Fibroblast of lung (primary cell): ENCODE data around the gene TMEM240.

Experiments
- CTCF ChIP-seq, 2 donors: IDR thresholded peaks in 1 of 2; conservative IDR thresholded peaks in 1 of 2; 1 replicate in 1 of 2; 2 replicates in 1 of 2; pipeline ENCODE4 v1.5.1; 2011 to 2012; ENCODE audit warnings: low read length in 2 of 2, control low read depth in 1 of 2, inconsistent platforms in 1 of 2, low read depth in 1 of 2, mild to moderate bottlenecking in 1 of 2
- EZH2 ChIP-seq: IDR thresholded peaks from 2 replicates; pipeline ENCODE4 v1.5.1; 2012; ENCODE audit warnings: low read length, control low read depth, mild to moderate bottlenecking; ENCODE audit errors: missing control alignments

GRCh38 chr1:1528301-1529267 is 11.8 kb downstream of the TMEM240 start:
- no peak for TF ChIP-seq CTCF (conservative IDR thresholded peaks at IDR 0.05 in 1 of 2, IDR thresholded peaks at IDR 0.05 in 1 of 2; ENCODE audit: low read depth in 1 of 2, low read length in 2 of 2)
- TF ChIP-seq EZH2 = no peak
